OCI-LY1 (cell line): ENCODE data around the gene BLM.

Source experiments
- H2AFZ ChIP-seq: fragments of 200-600 bp; sonication (generic), shearing (Covaris generic); 2 replicates; pipeline ENCODE4 v1.6.0; 2014; ENCODE audit warnings: antibody characterized with exemption, mild to moderate bottlenecking, low read length
- H3F3A ChIP-seq: fragments of 200-600 bp; sonication (generic), shearing (Covaris generic); 2 replicates; pipeline ENCODE4 v1.6.0; 2014; ENCODE audit warnings: mild to moderate bottlenecking, antibody characterized with exemption, low read length, moderate library complexity; ENCODE audit not compliant: insufficient read depth
- H3K27ac ChIP-seq: fragments of 200-600 bp; sonication (generic); 2 replicates; pipeline ENCODE4 v1.5.1; 2014; ENCODE audit warnings: low read length, mixed run types, mild to moderate bottlenecking, low read depth; ENCODE audit not compliant: poor library complexity, severe bottlenecking
- H3K27me3 ChIP-seq: fragments of 200-600 bp; sonication (generic); 2 replicates; pipeline ENCODE4 v1.6.0; 2014; ENCODE audit warnings: antibody characterized with exemption, mild to moderate bottlenecking, low read length, moderate library complexity; ENCODE audit not compliant: insufficient read depth
- H3K36me3 ChIP-seq: fragments of 200-600 bp; sonication (generic); 2 replicates; pipeline ENCODE4 v1.6.1; 2014; ENCODE audit warnings: mild to moderate bottlenecking, antibody characterized with exemption, low read length, moderate library complexity, mixed read lengths; ENCODE audit not compliant: insufficient read depth
- H3K4me1 ChIP-seq: fragments of 200-600 bp; sonication (generic); 2 replicates; pipeline ENCODE4 v1.5.1; 2014; ENCODE audit warnings: mild to moderate bottlenecking, low read length, moderate library complexity; ENCODE audit not compliant: insufficient read depth, severe bottlenecking
- H3K4me2 ChIP-seq: fragments of 200-600 bp; sonication (generic), shearing (Covaris generic); 2 replicates; pipeline ENCODE4 v1.6.1; 2014; ENCODE audit warnings: low read length
- H3K4me3 ChIP-seq: fragments of 200-600 bp; sonication (generic); 2 replicates; pipeline ENCODE4 v1.5.1; 2014; ENCODE audit warnings: low read length, low read depth, mild to moderate bottlenecking, mixed read lengths; ENCODE audit not compliant: poor library complexity, severe bottlenecking
- H3K79me2 ChIP-seq: fragments of 200-600 bp; shearing (Covaris generic); 2 replicates; pipeline ENCODE4 v1.6.1; 2016; ENCODE audit warnings: mixed run types, low read length, mixed read lengths; ENCODE audit not compliant: insufficient read depth
- H3K9ac ChIP-seq: fragments of 200-600 bp; sonication (generic), shearing (Covaris generic); 2 replicates; pipeline ENCODE4 v1.6.1; 2014; ENCODE audit warnings: mild to moderate bottlenecking, low read length, mixed read lengths
- H3K9me2 ChIP-seq: fragments of 200-600 bp; sonication (generic), shearing (Covaris generic); 2 replicates; pipeline ENCODE4 v1.6.1; 2014; ENCODE audit warnings: low read depth, mild to moderate bottlenecking, low read length, mixed read lengths
- H3K9me3 ChIP-seq: fragments of 200-600 bp; shearing (Covaris generic); 2 replicates; pipeline ENCODE4 v1.6.1; 2014; ENCODE audit warnings: low read length, mixed read lengths
- H4K20me1 ChIP-seq: fragments of 200-600 bp; sonication (generic), shearing (Covaris generic); 2 replicates; pipeline ENCODE4 v1.6.0; 2016; ENCODE audit warnings: mild to moderate bottlenecking, low read length; ENCODE audit not compliant: insufficient read depth
- EZH2 ChIP-seq: fragments of 200-600 bp; sonication (generic), shearing (Covaris generic); IDR thresholded peaks from 2 replicates; pipeline ENCODE4 v1.8.0; 2017; ENCODE audit warnings: borderline replicate concordance, mixed run types, mild to moderate bottlenecking, antibody characterized with exemption, low read length, moderate library complexity, mixed read lengths
- TF ChIP-seq, protein P1 (sequence below): fragments of 200-600 bp; sonication (generic), shearing (Covaris generic); IDR thresholded peaks from 2 replicates; pipeline ENCODE4 v1.5.1; 2017; ENCODE audit warnings: mild to moderate bottlenecking, antibody characterized with exemption, low read length, moderate library complexity, mixed read lengths

Gene BLM

DNA sequence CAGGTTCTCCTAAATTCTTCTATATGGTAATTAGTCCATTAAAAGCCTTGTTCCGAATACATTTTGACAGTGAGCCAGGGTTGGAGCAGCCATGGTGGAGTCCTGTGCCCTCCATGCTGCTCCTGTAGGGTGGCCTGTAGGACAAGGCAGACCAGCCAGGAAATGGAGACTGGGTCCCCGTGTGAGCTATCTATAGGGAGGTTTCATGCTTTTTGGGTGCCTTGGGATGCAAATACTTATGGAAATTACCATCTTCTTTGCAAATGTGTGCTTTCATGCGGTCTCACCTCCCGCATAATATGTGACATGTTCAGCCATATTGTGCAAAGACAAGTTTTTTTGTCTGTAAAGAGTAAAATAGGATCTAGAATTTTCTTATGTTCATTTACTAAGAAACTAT, 93.2 kb downstream of the BLM start:
- Histone ChIP-seq H3K4me1 (peaks cover 3% of the 10 kb centered on the region), H3K9me2 (no peaks in the 10 kb centered on the region), H3F3A (no peaks in the 10 kb centered on the region), H2AFZ (no peak overlapping the region), H4K20me1 (no peaks in the 10 kb centered on the region), H3K9ac (no peak overlapping the region), H3K27ac (no peak overlapping the region), H3K9me3 (no peaks in the 10 kb centered on the region), H3K4me3 (no peak overlapping the region), H3K36me3 (peaks cover 85% of the 10 kb centered on the region), H3K27me3 (no peaks in the 10 kb centered on the region), H3K79me2 (no peaks in the 10 kb centered on the region), H3K4me2 (no peak overlapping the region)
- no peak for TF ChIP-seq EZH2
- TF ChIP-seq, protein P1, sequence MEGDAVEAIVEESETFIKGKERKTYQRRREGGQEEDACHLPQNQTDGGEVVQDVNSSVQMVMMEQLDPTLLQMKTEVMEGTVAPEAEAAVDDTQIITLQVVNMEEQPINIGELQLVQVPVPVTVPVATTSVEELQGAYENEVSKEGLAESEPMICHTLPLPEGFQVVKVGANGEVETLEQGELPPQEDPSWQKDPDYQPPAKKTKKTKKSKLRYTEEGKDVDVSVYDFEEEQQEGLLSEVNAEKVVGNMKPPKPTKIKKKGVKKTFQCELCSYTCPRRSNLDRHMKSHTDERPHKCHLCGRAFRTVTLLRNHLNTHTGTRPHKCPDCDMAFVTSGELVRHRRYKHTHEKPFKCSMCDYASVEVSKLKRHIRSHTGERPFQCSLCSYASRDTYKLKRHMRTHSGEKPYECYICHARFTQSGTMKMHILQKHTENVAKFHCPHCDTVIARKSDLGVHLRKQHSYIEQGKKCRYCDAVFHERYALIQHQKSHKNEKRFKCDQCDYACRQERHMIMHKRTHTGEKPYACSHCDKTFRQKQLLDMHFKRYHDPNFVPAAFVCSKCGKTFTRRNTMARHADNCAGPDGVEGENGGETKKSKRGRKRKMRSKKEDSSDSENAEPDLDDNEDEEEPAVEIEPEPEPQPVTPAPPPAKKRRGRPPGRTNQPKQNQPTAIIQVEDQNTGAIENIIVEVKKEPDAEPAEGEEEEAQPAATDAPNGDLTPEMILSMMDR, result no peak

DNA sequence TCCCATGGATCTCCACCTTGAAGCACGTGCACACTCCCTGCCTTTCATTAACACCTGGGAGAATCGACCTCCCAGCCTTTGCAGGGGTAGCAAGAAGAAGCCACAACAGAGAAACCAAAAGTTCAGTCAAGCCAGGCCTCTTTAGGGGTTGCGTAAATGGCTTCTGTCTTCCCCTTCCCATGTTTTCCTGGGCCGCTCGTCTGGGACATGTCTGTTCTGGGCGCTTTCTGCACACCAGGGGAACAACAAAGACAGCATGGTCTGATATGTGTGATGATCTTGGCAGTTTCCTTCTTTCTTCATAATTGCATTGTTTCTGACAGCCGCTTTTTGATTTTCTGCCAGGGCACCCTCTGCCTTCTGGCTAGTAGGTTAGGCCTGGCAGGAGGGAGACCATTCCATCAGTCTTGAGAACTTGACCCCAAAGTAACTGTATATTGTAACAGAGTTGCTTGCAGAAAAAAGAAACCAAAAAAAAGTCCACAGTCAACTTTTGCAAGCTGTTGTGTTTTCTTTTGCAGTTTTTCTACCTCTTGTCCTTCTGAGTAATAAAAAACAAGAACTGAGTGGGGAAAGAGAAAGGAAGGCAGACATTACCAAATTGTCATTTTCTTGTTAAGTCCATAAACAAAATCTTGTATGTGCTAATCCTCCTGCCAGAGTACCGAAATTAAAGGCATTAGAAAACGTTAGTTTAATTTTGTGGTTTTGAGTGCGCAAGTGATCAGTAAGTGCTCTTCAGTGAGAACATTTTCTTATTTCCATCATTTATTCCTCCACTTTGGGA, 95.2 kb downstream of the BLM start:
- Histone ChIP-seq H4K20me1 (no peaks in the 10 kb centered on the region), H3K79me2 (no peaks in the 10 kb centered on the region), H3K4me1 (peaks cover 11% of the 10 kb centered on the region), H3K9me2 (no peaks in the 10 kb centered on the region), H3K9me3 (no peaks in the 10 kb centered on the region), H3K27ac (no peak overlapping the region), H3K9ac (no peak overlapping the region), H2AFZ (no peak overlapping the region), H3K36me3 (peaks cover 78% of the 10 kb centered on the region), H3K27me3 (no peaks in the 10 kb centered on the region), H3F3A (no peaks in the 10 kb centered on the region), H3K4me3 (no peak overlapping the region), H3K4me2 (no peak overlapping the region)
- TF ChIP-seq, protein P1, result no peak
- no peak for TF ChIP-seq EZH2

DNA sequence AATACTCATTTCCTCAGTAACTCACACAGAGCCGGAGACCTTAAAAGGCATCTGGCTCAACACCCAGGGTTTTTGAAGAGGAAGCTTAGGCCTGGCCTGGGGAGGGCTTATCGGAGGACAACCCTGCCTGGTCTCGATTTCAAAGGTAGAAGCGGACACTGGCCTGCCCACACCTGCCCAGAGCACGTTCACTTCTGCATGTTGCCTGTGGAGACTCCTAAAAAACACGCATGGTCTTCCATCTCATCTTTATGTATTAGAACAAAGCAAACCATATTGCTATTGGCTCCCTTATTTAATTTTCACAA, 95.8 kb downstream of the BLM start:
- Histone ChIP-seq H4K20me1 (no peaks in the 10 kb centered on the region), H3F3A (no peaks in the 10 kb centered on the region), H3K79me2 (no peaks in the 10 kb centered on the region), H2AFZ (no peak overlapping the region), H3K9me2 (no peaks in the 10 kb centered on the region), H3K4me2 (no peak overlapping the region), H3K27me3 (no peaks in the 10 kb centered on the region), H3K9ac (no peak overlapping the region), H3K4me3 (no peak overlapping the region), H3K4me1 (peaks cover 16% of the 10 kb centered on the region), H3K27ac (no peak overlapping the region), H3K36me3 (peaks cover 74% of the 10 kb centered on the region), H3K9me3 (no peaks in the 10 kb centered on the region)
- no peak for TF ChIP-seq EZH2
- TF ChIP-seq, protein P1, result no peak
